PC-3 (cell line): ENCODE measurements around the gene CDK2AP2. TPM values are rescaled to one million over a fixed set of nuclear protein-coding genes. Genes with fewer than 3 reads are reported as not detected.
A peak's percentile ranks its signal among the peaks of the same experiment; 100 is the strongest.

ENCODE experiments used
- ATAC-seq: fragments of 200-7000 bp; cut with Tn5 transposase; 2 replicates; pipeline ENCODE4 v1.9.1; 2020; ENCODE audit warnings: mild to moderate bottlenecking, moderate library complexity
- BruUV-seq: library from RNA; stranded (reverse); fragments of 400-500 nt; replicated peaks from 2 replicates; lab custom pipeline; 2021; lab: Mats Ljungman, UMichigan
- CTCF ChIA-PET: fragments of 300-600 bp; sonication (Branson Sonifier 250); formaldehyde crosslinking; loops from one replicate; lab custom pipeline; 2022; ENCODE audit warnings: antibody characterized with exemption; lab: Charles Lee
- POLR2A ChIA-PET: fragments of 300-600 bp; sonication (Branson Sonifier 250); formaldehyde crosslinking; loops from one replicate; lab custom pipeline; 2022; ENCODE audit warnings: antibody characterized with exemption; ENCODE audit not compliant: unreplicated experiment; lab: Charles Lee
- DNase-seq: peaks from one replicate; pipeline ENCODE4 v3.0.0-alpha.2; 2015
- H2AFZ ChIP-seq: fragments of 300-600 bp; sonication (generic); 2 replicates; pipeline ENCODE4 v1.6.0; 2016; ENCODE audit warnings: antibody characterized with exemption, low read length
- H3F3A ChIP-seq: fragments of 300-600 bp; sonication (generic); one replicate; pipeline ENCODE4 v1.6.0; 2017; ENCODE audit warnings: antibody characterized with exemption, low read length, control low read depth, mild to moderate bottlenecking; ENCODE audit not compliant: unreplicated experiment
- H3K27ac ChIP-seq: fragments of 300-600 bp; sonication (generic); 2 replicates; pipeline ENCODE4 v1.5.1; 2016; ENCODE audit warnings: mild to moderate bottlenecking, low read length
- H3K27me3 ChIP-seq: fragments of 300-600 bp; sonication (generic); 2 replicates; pipeline ENCODE4 v1.6.1; 2016; ENCODE audit warnings: low read length, mixed read lengths
- H3K36me3 ChIP-seq: fragments of 300-600 bp; sonication (generic); 2 replicates; pipeline ENCODE4 v1.6.1; 2016; ENCODE audit warnings: low read depth, mixed run types, low read length, mixed read lengths
- H3K4me1 ChIP-seq: fragments of 300-600 bp; sonication (generic); 2 replicates; pipeline ENCODE4 v1.5.1; 2016; ENCODE audit warnings: low read length; ENCODE audit not compliant: insufficient read depth
- H3K4me2 ChIP-seq: fragments of 300-600 bp; sonication (generic); 2 replicates; pipeline ENCODE4 v1.6.0; 2016; ENCODE audit warnings: low read length
- H3K4me3 ChIP-seq: fragments of 300-600 bp; sonication (generic); 2 replicates; pipeline ENCODE4 v1.5.1; 2016; ENCODE audit warnings: mild to moderate bottlenecking, low read length, mixed read lengths
- H3K79me2 ChIP-seq: fragments of 300-600 bp; sonication (generic); 2 replicates; pipeline ENCODE4 v1.6.1; 2017; ENCODE audit warnings: low read length, mixed read lengths
- H3K9ac ChIP-seq: fragments of 300-600 bp; sonication (generic); 2 replicates; pipeline ENCODE4 v1.6.0; 2016; ENCODE audit warnings: mild to moderate bottlenecking, low read length
- H3K9me2 ChIP-seq: fragments of 300-600 bp; sonication (generic); replicated peaks from 2 replicates; pipeline ENCODE4 v1.6.1; 2016; ENCODE audit warnings: mixed run types, low read length, mixed read lengths
- H3K9me3 ChIP-seq: fragments of 300-600 bp; sonication (generic); 2 replicates; pipeline ENCODE4 v1.6.1; 2016; ENCODE audit warnings: low read length, mixed read lengths
- H4K20me1 ChIP-seq: fragments of 300-600 bp; sonication (generic); 2 replicates; pipeline ENCODE4 v1.6.1; 2016; ENCODE audit warnings: low read length, mixed read lengths
- CTCF ChIP-seq: fragments of 300-600 bp; sonication (generic); conservative IDR thresholded peaks from 2 replicates; pipeline ENCODE4 v1.5.1; 2017; ENCODE audit warnings: antibody characterized with exemption, low read depth, mild to moderate bottlenecking, low read length
- EZH2 ChIP-seq: fragments of 300-600 bp; sonication (generic); IDR thresholded peaks from one replicate; pipeline ENCODE4 v1.6.1; 2017; ENCODE audit warnings: antibody characterized with exemption, mild to moderate bottlenecking, low read length; ENCODE audit not compliant: unreplicated experiment
- EZH2phosphoT487 ChIP-seq: fragments of 300-600 bp; sonication (generic); IDR thresholded peaks from 2 replicates; pipeline ENCODE4 v1.6.1; 2018; ENCODE audit warnings: mild to moderate bottlenecking, antibody characterized with exemption, low read length, borderline replicate concordance
- intact Hi-C: fragments of 100-400 bp; cut with micrococcal nuclease; formaldehyde crosslinking; loops from 2 replicates; pipeline ENCODE4 v1.9.0; 2023
- total RNA-seq: library from RNA; depleted of rRNA; stranded (reverse); fragments of >200 nt; gene quantifications from 2 replicates; pipeline ENCODE4 v1.2.3, GENCODE V29; 2014

The CDK2AP2 gene
- total RNA-seq, 1 experiment from 2014 or later = 87.4 TPM

- no peaks in the 10 kb centered on the region for H3K27me3 ChIP-seq
- peak overlapping the region; percentile 53 for H3K4me3 ChIP-seq
- H3K9ac ChIP-seq = peak overlapping the region; percentile 94
- H3K4me2 ChIP-seq = peak overlapping the region; percentile 95
- BruUV-seq = TSS peak; percentile 30
- peak; percentile 75 for ATAC-seq
- peaks cover 37% of the 10 kb centered on the region for H3K4me1 ChIP-seq
- H3K79me2 ChIP-seq = peaks cover 28% of the 10 kb centered on the region
- no peak for TF ChIP-seq EZH2
- TF ChIP-seq CTCF = no peak
- no peak for TF ChIP-seq EZH2phosphoT487
- peaks cover 13% of the 10 kb centered on the region for H3F3A ChIP-seq
- H3K9me3 ChIP-seq = no peaks in the 10 kb centered on the region
- ChIA-PET CTCF (no interaction called here), POLR2A (no interaction called here)
- no peaks in the 10 kb centered on the region for H3K36me3 ChIP-seq
- peak; percentile 95 for DNase-seq
- no peaks in the 10 kb centered on the region for H3K9me2 ChIP-seq
- intact Hi-C loops = loop anchor here (1.0 kb wide), 2 partner anchors 21 to 42 kb away; partner anchors contain the start of gene CORO1B
- H3K27ac ChIP-seq = peak overlapping the region; percentile 97
- peak overlapping the region; percentile 58 for H2AFZ ChIP-seq
- no peaks in the 10 kb centered on the region for H4K20me1 ChIP-seq
These were observed 44.1 kb downstream of the CDK2AP2 start for GRCh38 chr11:67463680-67464410.

GRCh38 chr11:67463186-67463585 is 44.8 kb downstream of the CDK2AP2 start:
- POLR2A ChIA-PET = no interaction called here

More at GRCh38 chr11:67463186-67463585, 44.8 kb downstream of the CDK2AP2 start:
- no peaks in the 10 kb centered on the region for H3K9me2 ChIP-seq
- ATAC-seq = no peak
- CTCF ChIA-PET = no interaction called here
- H4K20me1 ChIP-seq = no peaks in the 10 kb centered on the region
- H3K9ac ChIP-seq = peak overlapping the region; percentile 94
- H3K79me2 ChIP-seq = peaks cover 21% of the 10 kb centered on the region
- no peak overlapping the region for H3K4me3 ChIP-seq
- H3K27me3 ChIP-seq = no peaks in the 10 kb centered on the region
- peaks cover 34% of the 10 kb centered on the region for H3K4me1 ChIP-seq
- peaks cover 13% of the 10 kb centered on the region for H3F3A ChIP-seq
- peak overlapping the region; percentile 97 for H3K27ac ChIP-seq
- no TSS peak for BruUV-seq
- no peaks in the 10 kb centered on the region for H3K9me3 ChIP-seq
- H3K36me3 ChIP-seq = no peaks in the 10 kb centered on the region
- intact Hi-C loops = no loop called here
- peak overlapping the region; percentile 95; the same call in 1 of the 2 replicates for H3K4me2 ChIP-seq
- TF ChIP-seq EZH2 (no peak), CTCF (no peak), EZH2phosphoT487 (no peak)
- DNase-seq = no peak
- H2AFZ ChIP-seq = no peak overlapping the region
